Renal cortical epithelial cell (primary cell): ENCODE results near the gene ADAMTS2. TPM values are rescaled to one million over a fixed set of nuclear protein-coding genes. Genes with fewer than 3 reads are reported as not detected.
A peak's percentile ranks its signal among the peaks of the same experiment; 100 is the strongest.

Source experiments
- DNase-seq: peaks from one replicate; pipeline ENCODE4 v3.0.0-alpha.2; 2011; ENCODE audit warnings: low read depth
- total RNA-seq: library from RNA; depleted of rRNA; stranded (reverse); fragments of >200 nt; gene quantifications from 2 replicates; pipeline ENCODE4 v1.2.3, GENCODE V29; 2014

ADAMTS2 gene
- total RNA-seq, 1 donor from 2014 or later: 4.2 TPM

- DNase-seq: peak; percentile 18
Measured at GRCh38 chr5:179232091-179232735, 113.0 kb downstream of the ADAMTS2 start.

GRCh38 chr5:179231309-179231708 is 114.0 kb downstream of the ADAMTS2 start:
- no peak for DNase-seq

- DNase-seq: no peak
Measured at GRCh38 chr5:179230061-179230461, 115.2 kb downstream of the ADAMTS2 start.

- no peak for DNase-seq
Measured at GRCh38 chr5:179229331-179229831, 115.9 kb downstream of the ADAMTS2 start.

- DNase-seq: no peak
Measured at GRCh38 chr5:179228341-179229121, 116.7 kb downstream of the ADAMTS2 start.

- DNase-seq: no peak
Measured at GRCh38 chr5:179227580-179228311, 117.5 kb downstream of the ADAMTS2 start.

GRCh38 chr5:179227229-179227579 is 118.1 kb downstream of the ADAMTS2 start:
- no peak for DNase-seq

GRCh38 chr5:179226696-179227095 is 118.6 kb downstream of the ADAMTS2 start:
- DNase-seq: no peak

GRCh38 chr5:179225387-179225786 is 119.9 kb downstream of the ADAMTS2 start:
- no peak for DNase-seq

GRCh38 chr5:179224741-179225140 is 120.5 kb downstream of the ADAMTS2 start:
- no peak for DNase-seq

GRCh38 chr5:179223961-179224360 is 121.3 kb downstream of the ADAMTS2 start:
- DNase-seq: no peak

GRCh38 chr5:179223528-179223927 is 121.7 kb downstream of the ADAMTS2 start:
- DNase-seq: no peak

GRCh38 chr5:179222246-179223017 is 122.8 kb downstream of the ADAMTS2 start:
- no peak for DNase-seq

- DNase-seq: no peak
Measured at GRCh38 chr5:179221877-179222220, 123.4 kb downstream of the ADAMTS2 start.

- no peak for DNase-seq
Measured at GRCh38 chr5:179221196-179221876, 123.9 kb downstream of the ADAMTS2 start.

GRCh38 chr5:179220716-179221115 is 124.5 kb downstream of the ADAMTS2 start:
- DNase-seq: no peak

- DNase-seq: no peak
Measured at GRCh38 chr5:179219661-179220620, 125.3 kb downstream of the ADAMTS2 start.

GRCh38 chr5:179218943-179219330 is 126.3 kb downstream of the ADAMTS2 start:
- no peak for DNase-seq

GRCh38 chr5:179217956-179218942 is 127.0 kb downstream of the ADAMTS2 start:
- DNase-seq: no peak
